Activated T-helper 9 cell treated with anti-CD3 and anti-CD28 coated beads, Interleukin-2, amount 50 U/mL, for 16 hours (primary cell): ENCODE data around the gene KCND3.

Experiments used
- DNase-seq: peaks from one replicate; pipeline ENCODE4 v3.0.0-alpha.2; 2020; ENCODE audit warnings: low read depth

Gene KCND3

GRCh38 chr1:111725192-111725591, 264.3 kb downstream of the KCND3 start:
- DNase-seq = no peak

GRCh38 chr1:111723871-111724270, 265.6 kb downstream of the KCND3 start:
- DNase-seq = no peak

DNA sequence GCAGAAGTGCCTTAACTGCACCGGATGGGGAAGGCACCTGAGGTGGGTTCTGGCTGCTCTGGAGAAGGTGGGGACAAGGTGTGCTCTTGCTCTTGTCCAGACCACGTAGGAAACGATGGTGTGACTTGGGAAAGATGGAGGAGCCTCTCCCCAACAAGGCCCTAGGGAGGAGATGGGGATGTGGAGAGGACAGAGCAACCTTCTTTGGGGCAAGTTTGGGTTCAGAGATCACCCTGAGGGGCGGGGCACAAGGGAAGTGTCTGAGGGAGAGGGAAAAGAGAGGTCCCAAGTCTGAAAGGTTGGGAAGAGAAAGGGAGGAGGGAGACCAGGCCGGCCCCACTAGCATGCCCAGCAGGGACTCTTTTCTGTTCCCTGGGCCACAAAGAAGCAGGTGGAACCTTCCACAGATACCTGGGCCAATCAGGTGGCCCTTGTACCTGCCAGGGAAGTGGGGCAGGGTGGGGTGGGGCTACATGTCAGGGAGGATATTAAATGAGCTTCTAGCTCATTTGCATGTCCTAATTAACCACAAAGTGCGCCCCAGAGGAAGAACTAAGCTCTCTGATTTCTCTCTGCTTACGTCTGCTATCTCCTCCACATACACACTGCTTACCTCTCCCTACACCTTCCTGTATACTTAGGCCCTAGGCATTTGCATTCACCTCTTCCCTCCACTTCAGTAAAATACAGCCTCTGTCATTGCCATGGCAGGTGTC, 266.2 kb downstream of the KCND3 start:
- no peak for DNase-seq

DNA sequence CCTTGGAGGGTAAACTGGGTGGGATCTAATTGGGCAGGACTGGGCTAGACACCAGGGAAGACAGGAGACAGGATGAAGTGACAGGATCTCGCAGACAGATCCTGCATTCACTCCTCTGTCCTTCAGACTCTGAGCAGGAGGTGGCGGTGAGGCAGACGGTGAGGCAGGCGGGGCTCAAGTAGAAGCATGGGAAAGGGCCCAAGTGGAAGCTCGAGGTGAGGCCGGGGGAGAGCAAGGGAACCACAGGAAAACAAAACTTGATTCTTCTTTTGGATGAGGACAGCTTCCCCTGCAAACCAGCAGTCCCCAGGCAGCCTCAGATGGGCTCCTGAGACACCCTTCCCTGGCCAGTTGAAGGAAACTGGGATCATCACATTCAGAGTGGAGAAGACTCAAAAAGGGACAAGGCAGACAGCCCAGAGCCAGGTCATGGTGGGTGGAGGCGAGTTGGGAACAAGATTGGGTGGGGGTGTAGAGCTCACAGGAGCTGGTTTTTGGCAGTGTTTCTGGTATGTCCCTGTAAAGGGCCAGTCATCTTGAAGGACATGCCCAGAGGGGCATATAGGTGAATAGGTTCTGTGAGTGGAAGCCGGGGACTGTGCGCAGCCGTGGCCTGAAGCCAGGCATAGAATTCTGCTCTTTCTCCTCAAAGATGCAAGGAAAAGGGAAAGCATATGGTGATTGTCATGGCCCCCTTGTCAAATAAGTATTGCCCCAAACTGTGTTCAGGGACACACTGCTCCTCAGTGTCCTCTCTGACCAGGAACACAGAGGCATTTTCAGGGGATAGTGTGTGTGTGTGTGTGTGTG, 268.3 kb downstream of the KCND3 start:
- DNase-seq = no peak
